Stimulated activated CD4-positive, alpha-beta T cell treated with anti-CD3 and anti-CD28 coated beads, TNF-alpha, amount 100 ng/mL, for 24 hours (primary cell): ENCODE results near the gene MBNL2.
"Not testable (repeated sequence)": the region's sequence is repeated elsewhere in the genome, so short reads cannot be mapped to it uniquely, and the experiment has no call there.

Source experiments
- DNase-seq, 3 experiments: peaks; one replicate each; pipeline ENCODE4 v3.0.0-alpha.2; 2020; ENCODE audit warnings: low read depth in 3 of 3

MBNL2 gene

DNA sequence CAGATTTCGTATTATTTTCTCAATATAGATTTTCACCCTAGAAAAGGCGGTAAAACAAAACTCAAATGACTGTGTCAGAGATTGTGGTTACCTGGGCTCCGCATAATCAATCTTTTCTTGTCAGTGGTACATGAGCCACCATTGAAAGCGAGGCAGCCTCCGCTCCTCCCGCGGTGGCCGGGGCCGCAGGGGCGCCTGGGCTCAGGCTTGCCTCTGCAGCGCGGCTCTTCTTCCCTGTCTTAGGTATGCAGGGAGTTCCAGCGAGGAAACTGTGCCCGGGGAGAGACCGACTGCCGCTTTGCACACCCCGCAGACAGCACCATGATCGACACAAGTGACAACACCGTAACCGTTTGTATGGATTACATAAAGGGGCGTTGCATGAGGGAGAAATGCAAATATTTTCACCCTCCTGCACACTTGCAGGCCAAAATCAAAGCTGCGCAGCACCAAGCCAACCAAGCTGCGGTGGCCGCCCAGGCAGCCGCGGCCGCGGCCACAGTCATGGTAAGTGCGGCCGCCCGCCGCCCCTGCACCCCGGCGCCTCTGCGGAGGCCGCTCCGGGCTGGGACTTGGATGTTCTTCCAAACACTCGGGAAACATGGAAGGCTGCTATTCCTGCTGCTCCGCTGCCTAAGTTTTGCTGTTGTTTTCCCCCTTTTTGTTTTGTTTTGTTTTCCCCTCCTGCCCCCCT is 124.6 kb downstream of the MBNL2 start:
- DNase-seq, result no peak

GRCh38 chr13:97347255-97347932 is 125.3 kb downstream of the MBNL2 start:
- no peak for DNase-seq

DNA sequence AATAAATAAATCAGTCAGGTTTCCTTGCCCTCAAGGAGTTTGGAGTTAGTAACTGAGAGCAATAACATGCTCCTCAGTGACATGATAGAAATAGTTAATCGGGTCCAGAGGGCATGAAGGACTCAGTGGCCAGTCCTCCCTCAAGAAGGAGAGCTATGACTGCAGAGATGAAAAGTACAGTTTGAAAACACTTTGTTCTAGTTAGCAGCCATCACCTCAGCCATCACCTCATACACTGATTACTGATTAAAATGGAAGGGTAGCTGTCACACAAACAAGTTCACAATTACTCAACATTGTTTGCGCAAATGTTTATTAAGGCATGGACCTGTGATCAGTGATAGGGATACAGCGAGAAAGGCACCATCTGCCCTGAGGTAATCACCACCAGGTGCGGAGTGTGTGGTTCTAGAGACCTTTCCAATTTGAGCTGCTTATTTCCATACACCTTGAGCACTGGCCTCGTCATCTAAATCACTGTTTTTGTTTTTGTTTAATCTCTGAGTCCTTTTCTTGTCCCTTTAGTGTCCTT is 126.5 kb downstream of the MBNL2 start:
- no peak for DNase-seq

GRCh38 chr13:97352012-97352411 is 129.9 kb downstream of the MBNL2 start:
- DNase-seq, result not testable (repeated sequence)

- no peak for DNase-seq
Observed at GRCh38 chr13:97352815-97353214, 130.7 kb downstream of the MBNL2 start.

- no peak for DNase-seq
Observed at GRCh38 chr13:97353927-97354675, 132.0 kb downstream of the MBNL2 start.

DNA sequence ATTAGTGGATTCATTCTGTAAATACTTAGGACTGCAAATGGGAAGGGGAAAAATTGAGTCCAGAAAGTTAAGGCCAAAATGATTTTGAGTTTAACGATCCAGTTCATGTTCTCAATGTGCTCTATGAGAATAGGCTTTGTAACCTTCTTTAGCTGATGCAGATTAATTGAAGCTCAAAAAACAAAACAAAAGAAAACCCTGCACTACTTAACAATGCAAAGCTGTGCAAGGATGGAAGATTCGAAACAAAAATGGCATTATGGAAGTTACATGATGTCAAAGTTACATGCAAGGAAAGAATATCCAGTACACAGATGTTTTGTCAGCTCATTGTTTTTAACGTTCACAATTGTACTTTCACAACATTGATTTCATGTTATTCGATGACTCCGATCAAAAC is 132.7 kb downstream of the MBNL2 start:
- DNase-seq, result no peak

DNA sequence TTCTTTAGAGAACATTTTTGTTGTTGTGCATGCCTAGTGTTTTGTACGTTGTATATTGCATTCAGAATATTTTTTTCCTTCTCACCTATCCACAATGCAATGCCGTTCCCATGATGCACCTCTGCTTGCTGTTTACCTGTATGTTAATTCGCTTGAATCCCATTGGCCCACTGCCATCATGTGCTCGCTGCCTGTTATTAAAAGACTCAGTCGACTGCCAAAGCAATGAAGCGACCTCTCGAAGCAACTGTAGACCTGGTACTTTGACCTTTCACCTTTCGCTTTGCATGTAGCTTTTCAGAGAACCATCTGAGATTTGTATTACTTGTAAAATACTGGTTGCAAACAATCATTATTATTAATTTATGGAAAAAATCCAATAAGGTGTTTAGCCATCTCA is 134.5 kb downstream of the MBNL2 start:
- no peak for DNase-seq

DNA sequence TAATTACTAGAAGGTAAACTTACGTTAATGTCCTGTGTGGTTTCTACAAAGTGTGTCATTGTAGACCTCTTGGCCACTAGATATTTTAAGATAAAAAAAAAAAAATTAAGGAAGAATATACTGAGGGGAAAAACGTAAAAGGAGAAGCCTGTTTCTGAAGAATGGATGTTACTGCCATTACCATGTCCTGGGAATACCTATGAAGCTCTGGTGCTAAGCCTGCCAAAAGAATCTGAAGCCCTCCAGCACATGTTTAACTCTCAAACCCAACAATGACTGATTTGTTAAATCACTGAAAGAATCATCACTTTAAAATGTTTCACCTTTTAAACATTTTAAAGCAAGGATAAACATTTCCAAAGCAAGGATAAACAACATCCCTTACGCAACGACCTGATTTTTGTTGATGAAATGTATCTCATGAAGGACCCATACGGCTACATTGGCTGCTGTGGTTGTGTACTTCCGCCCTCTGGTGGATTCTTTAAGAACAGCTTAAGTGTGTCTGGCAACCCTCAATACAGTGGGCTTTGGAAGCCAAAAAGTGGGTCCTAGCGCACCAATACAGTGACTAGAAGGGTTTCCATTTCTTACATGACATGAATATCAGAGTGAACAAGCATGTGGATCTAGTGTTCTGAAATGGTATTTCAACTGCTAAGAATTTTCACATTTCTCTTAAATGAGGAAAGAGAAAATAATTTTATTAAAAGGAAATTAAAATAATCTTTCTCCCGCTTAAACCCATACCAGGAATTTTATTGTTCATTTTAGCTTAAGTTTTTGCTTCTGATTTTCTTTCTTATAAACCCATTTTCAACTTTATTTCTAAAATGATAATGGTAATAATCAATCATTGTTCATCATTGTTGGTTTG is 137.3 kb downstream of the MBNL2 start:
- peak; percentile 17 to 27 (median 26) for DNase-seq

GRCh38 chr13:97360610-97361009 is 138.5 kb downstream of the MBNL2 start:
- DNase-seq, result no peak

- no peak for DNase-seq
Observed at GRCh38 chr13:97364031-97364430, 141.9 kb downstream of the MBNL2 start.

DNA sequence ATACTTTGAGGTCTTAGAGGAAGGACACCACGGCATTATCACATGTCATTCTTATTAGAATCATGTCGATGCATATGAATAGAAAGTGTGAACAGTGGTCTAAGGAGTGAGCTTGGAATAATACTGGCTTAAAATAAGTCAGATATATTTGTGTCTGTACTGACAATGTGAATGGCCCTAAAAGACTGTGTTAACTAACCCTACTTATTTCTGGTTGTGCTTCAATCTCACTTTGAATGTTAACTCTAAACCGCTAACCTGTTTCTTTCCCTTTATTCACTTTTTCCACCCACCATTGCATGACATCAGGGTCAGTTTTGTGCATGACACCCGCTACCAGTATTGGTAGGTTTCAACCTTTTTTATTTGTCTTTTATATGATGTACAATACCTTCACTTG is 142.7 kb downstream of the MBNL2 start:
- DNase-seq, result no peak

DNA sequence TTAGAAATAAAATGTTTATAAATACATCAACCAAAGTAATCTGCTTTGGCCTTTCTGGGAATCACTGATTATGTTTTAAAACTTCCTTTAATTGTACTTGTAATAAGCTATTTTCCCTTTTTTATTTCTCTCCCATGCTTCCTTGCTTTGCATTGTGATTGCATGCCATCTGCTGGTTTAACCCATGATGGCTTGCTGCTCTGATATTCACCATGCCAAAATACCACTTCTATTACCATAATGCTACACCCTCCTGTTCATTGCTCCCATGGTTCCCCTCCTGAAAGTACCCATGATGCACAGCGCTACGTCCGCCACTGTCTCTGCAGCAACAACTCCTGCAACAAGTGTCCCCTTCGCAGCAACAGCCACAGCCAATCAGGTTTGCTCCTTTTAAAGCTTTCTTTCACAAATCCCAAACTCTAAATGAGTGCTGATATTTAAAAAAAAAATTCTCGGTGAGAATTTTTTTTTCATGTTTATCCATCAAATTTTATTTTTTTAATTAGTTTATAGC is 144.1 kb downstream of the MBNL2 start:
- DNase-seq, result no peak

GRCh38 chr13:97367016-97367822 is 145.1 kb downstream of the MBNL2 start:
- no peak for DNase-seq

GRCh38 chr13:97369261-97369893 is 147.2 kb downstream of the MBNL2 start:
- no peak for DNase-seq

DNA sequence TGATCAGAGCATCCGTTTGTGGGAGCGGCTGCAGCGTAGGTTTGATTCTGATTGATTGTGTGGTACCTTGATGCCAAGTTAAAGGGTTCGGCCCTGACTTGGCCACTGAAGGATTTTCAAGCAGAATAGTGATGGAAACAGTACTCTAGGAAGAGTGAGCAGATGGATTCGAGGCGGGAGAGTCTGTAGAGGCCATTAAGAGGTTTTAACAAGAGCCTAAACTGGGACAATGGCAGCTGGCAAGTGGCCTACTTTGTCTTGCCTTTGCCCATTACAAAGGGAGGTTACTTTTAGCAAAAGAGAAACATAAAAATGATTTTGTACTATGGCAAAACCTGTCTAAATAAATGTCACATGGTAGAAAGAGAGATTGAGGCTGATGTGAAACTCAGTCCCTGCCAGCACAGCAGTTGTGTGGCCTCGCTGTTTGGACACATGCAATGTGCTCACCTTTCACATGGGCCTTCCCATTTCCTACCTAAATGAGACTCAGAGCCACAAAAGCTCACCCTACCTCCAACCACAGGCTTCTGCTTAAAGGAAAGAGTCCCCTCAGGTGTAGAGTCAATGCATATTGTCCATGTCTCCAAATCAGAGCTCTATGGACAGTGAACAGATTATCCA is 149.5 kb downstream of the MBNL2 start:
- no peak for DNase-seq

GRCh38 chr13:97372936-97373335 is 150.8 kb downstream of the MBNL2 start:
- no peak for DNase-seq

DNA sequence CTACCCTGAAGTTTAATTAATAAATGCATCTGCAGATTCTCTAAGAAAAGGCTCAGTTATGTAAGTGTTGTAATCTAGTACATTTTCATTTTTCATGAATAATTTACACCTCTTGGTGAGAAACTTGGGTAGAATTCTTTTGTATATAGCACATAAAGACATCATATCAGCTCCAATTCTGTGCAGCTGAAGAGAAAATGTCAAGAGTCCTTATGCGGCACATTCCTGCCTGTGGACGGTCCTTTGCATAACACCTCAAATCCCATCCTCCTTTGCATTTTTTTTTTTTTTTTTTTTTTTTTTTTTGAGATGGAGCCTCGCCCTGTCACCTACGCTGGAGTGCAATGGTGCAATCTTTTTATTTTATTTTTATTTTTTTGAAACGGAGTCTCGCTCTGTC is 151.7 kb downstream of the MBNL2 start:
- no peak for DNase-seq

- DNase-seq, result no peak
Observed at GRCh38 chr13:97376981-97377380, 154.8 kb downstream of the MBNL2 start.

DNA sequence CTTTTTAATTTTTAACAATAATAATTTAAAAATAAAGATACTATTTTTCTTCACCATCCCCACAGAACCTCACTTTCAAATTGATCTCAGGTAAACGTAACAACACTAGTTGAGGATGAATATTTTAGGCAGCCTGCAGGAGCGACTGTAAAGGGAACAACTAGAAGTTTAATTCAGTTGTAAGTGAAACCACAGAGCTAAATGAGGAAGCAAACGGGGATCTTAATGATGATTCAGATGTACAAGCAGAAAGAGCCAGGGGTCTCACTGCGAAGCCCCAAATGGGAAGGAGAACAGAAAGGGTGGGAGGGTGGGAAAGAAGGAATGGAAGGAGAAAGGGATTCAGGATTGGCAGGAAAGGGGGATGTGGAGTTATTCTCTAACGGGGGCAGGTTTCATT is 157.3 kb downstream of the MBNL2 start:
- DNase-seq, result no peak
